ENCODE results near the gene PLXNA4.

Gene PLXNA4

GRCh38 chr7:132500727-132501440 lies 75.4 kb downstream of the PLXNA4 start:
- TF ChIP-seq MYC (IDR thresholded peaks at IDR 0.05; ENCODE audit: low read depth, low read length) (no peak), POLR2A (IDR thresholded peaks at IDR 0.05; ENCODE audit: extremely low read depth, insufficient read length) (no peak), CTCF (IDR thresholded peaks at IDR 0.05; ENCODE audit: low read depth, low read length) (no peak), MAX (IDR thresholded peaks at IDR 0.05; ENCODE audit: low read depth, low read length) (no peak)
- DNase-seq (ENCODE audit: low read depth), result no peak

GRCh38 chr7:132499487-132499886 lies 76.8 kb downstream of the PLXNA4 start:
- no peak overlapping the region for H3K4me3 ChIP-seq (ENCODE audit: low read depth, low read length)
- no peak for DNase-seq (ENCODE audit: low read depth)
- TF ChIP-seq MAX (IDR thresholded peaks at IDR 0.05; ENCODE audit: low read depth, low read length) (no peak), CTCF (IDR thresholded peaks at IDR 0.05; ENCODE audit: low read depth, low read length) (no peak), POLR2A (IDR thresholded peaks at IDR 0.05; ENCODE audit: extremely low read depth, insufficient read length) (no peak), MYC (IDR thresholded peaks at IDR 0.05; ENCODE audit: low read depth, low read length) (no peak)

More at GRCh38 chr7:132500727-132501440, 75.4 kb downstream of the PLXNA4 start:
- H3K4me3 ChIP-seq (ENCODE audit: low read depth, low read length), result no peak overlapping the region

- TF ChIP-seq MYC (IDR thresholded peaks at IDR 0.05; ENCODE audit: low read depth, low read length) (no peak), POLR2A (IDR thresholded peaks at IDR 0.05; ENCODE audit: extremely low read depth, insufficient read length) (no peak), CTCF (IDR thresholded peaks at IDR 0.05; ENCODE audit: low read depth, low read length) (no peak), MAX (IDR thresholded peaks at IDR 0.05; ENCODE audit: low read depth, low read length) (no peak)
- no peak overlapping the region for H3K4me3 ChIP-seq (ENCODE audit: low read depth, low read length)
- no peak for DNase-seq (ENCODE audit: low read depth)
Measured at GRCh38 chr7:132499065-132499464, 77.2 kb downstream of the PLXNA4 start.

GRCh38 chr7:132498319-132498718 lies 78.0 kb downstream of the PLXNA4 start:
- DNase-seq (ENCODE audit: low read depth), result no peak
- H3K4me3 ChIP-seq (ENCODE audit: low read depth, low read length), result no peak overlapping the region
- TF ChIP-seq MAX (IDR thresholded peaks at IDR 0.05; ENCODE audit: low read depth, low read length) (no peak), POLR2A (IDR thresholded peaks at IDR 0.05; ENCODE audit: extremely low read depth, insufficient read length) (no peak), MYC (IDR thresholded peaks at IDR 0.05; ENCODE audit: low read depth, low read length) (no peak), CTCF (IDR thresholded peaks at IDR 0.05; ENCODE audit: low read depth, low read length) (no peak)

GRCh38 chr7:132497098-132497497 lies 79.2 kb downstream of the PLXNA4 start:
- no peak overlapping the region for H3K4me3 ChIP-seq (ENCODE audit: low read depth, low read length)
- TF ChIP-seq MYC (IDR thresholded peaks at IDR 0.05; ENCODE audit: low read depth, low read length) (no peak), CTCF (IDR thresholded peaks at IDR 0.05; ENCODE audit: low read depth, low read length) (no peak), MAX (IDR thresholded peaks at IDR 0.05; ENCODE audit: low read depth, low read length) (no peak), POLR2A (IDR thresholded peaks at IDR 0.05; ENCODE audit: extremely low read depth, insufficient read length) (no peak)
- no peak for DNase-seq (ENCODE audit: low read depth)
